ENCODE data around the gene ELAVL2.

Gene ELAVL2

DNA sequence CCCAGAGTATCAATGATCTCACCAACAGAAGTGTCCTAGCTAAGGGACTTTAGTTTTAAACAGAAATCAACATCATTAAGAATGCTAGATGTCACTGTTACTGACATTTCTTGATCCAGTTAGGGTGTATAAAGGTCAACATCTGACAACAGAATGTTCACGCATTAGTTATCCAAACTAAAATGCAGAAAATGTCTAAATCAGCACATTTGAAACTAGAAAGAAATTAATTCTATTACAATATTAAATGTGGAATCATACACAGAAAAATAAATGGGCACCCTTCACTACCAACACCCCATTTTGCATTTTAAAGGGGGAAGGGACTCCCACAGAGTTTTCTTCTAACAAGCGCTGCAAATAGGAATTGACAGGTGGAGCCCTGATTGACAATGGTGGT, 24.5 kb downstream of the ELAVL2 start:
- Histone ChIP-seq H2AFZ (ENCODE audit: low read length) (no peak overlapping the region), H3K9ac (ENCODE audit: low read length) (no peak overlapping the region), H3K9me2 (replicated peaks; ENCODE audit: insufficient read depth, low read length) (no peaks in the 10 kb centered on the region), H3K4me1 (ENCODE audit: low read length) (no peaks in the 10 kb centered on the region), H3F3A (ENCODE audit: insufficient read depth, low read length) (no peaks in the 10 kb centered on the region), H3K36me3 (replicated peaks; ENCODE audit: insufficient read depth, low read length) (no peaks in the 10 kb centered on the region), H3K4me2 (ENCODE audit: low read depth, low read length) (no peak overlapping the region), H3K27me3 (replicated peaks; ENCODE audit: insufficient read depth, low read length) (no peaks in the 10 kb centered on the region), H4K20me1 (ENCODE audit: insufficient read depth, low read length) (no peaks in the 10 kb centered on the region), H3K79me2 (ENCODE audit: low read length) (no peaks in the 10 kb centered on the region), H3K4me3 (ENCODE audit: low read length) (no peak overlapping the region), H3K27ac (ENCODE audit: low read length) (no peak overlapping the region), H3K9me3 (replicated peaks; ENCODE audit: insufficient read depth, low read length) (no peaks in the 10 kb centered on the region)
- DNase-seq, result no peak
- TF ChIP-seq EZH2 (optimal IDR thresholded peaks at IDR 0.05; ENCODE audit: low read depth, low read length), result no peak
- TF ChIP-seq EZH2phosphoT487 (IDR thresholded peaks at IDR 0.05; ENCODE audit: low read length), result no peak
- TF ChIP-seq, protein P1, sequence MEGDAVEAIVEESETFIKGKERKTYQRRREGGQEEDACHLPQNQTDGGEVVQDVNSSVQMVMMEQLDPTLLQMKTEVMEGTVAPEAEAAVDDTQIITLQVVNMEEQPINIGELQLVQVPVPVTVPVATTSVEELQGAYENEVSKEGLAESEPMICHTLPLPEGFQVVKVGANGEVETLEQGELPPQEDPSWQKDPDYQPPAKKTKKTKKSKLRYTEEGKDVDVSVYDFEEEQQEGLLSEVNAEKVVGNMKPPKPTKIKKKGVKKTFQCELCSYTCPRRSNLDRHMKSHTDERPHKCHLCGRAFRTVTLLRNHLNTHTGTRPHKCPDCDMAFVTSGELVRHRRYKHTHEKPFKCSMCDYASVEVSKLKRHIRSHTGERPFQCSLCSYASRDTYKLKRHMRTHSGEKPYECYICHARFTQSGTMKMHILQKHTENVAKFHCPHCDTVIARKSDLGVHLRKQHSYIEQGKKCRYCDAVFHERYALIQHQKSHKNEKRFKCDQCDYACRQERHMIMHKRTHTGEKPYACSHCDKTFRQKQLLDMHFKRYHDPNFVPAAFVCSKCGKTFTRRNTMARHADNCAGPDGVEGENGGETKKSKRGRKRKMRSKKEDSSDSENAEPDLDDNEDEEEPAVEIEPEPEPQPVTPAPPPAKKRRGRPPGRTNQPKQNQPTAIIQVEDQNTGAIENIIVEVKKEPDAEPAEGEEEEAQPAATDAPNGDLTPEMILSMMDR (IDR thresholded peaks at IDR 0.05; ENCODE audit: low read length), result no peak

DNA sequence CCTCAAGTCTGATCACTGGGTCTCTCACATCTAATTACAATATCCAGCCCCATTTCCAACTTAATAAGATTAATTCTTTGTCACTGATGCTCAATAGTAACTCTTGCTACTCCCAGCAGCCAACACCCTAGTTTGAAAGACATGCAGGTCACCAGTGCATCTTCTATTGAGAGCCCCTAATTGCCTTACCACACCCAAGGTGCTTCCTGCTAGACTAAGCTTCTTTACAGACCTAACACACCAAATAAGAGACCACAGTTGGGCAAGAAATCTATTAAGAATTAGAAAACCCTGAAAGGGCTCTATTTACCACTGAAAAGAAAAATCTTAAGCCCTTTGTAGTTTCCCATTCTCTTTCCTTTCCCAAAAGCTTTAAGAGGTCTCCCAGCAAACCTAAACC, 26.5 kb downstream of the ELAVL2 start:
- H3K9ac ChIP-seq (ENCODE audit: low read length), result no peak overlapping the region
- TF ChIP-seq, protein P1 (IDR thresholded peaks at IDR 0.05; ENCODE audit: low read length), result no peak
- TF ChIP-seq EZH2phosphoT487 (IDR thresholded peaks at IDR 0.05; ENCODE audit: low read length) (no peak), EZH2 (optimal IDR thresholded peaks at IDR 0.05; ENCODE audit: low read depth, low read length) (no peak)
- H3K27ac ChIP-seq (ENCODE audit: low read length), result no peak overlapping the region
- H3K36me3 ChIP-seq (replicated peaks; ENCODE audit: insufficient read depth, low read length), result no peaks in the 10 kb centered on the region
- no peaks in the 10 kb centered on the region for H3K4me1 ChIP-seq (ENCODE audit: low read length)
- H3F3A ChIP-seq (ENCODE audit: insufficient read depth, low read length), result no peaks in the 10 kb centered on the region
- H3K9me3 ChIP-seq (replicated peaks; ENCODE audit: insufficient read depth, low read length), result no peaks in the 10 kb centered on the region
- H3K4me3 ChIP-seq (ENCODE audit: low read length), result no peak overlapping the region
- no peak overlapping the region for H3K4me2 ChIP-seq (ENCODE audit: low read depth, low read length)
- no peaks in the 10 kb centered on the region for H3K27me3 ChIP-seq (replicated peaks; ENCODE audit: insufficient read depth, low read length)
- no peak overlapping the region for H2AFZ ChIP-seq (ENCODE audit: low read length)
- no peak for DNase-seq
- H3K79me2 ChIP-seq (ENCODE audit: low read length), result no peaks in the 10 kb centered on the region
- no peaks in the 10 kb centered on the region for H4K20me1 ChIP-seq (ENCODE audit: insufficient read depth, low read length)
- no peaks in the 10 kb centered on the region for H3K9me2 ChIP-seq (replicated peaks; ENCODE audit: insufficient read depth, low read length)

DNA sequence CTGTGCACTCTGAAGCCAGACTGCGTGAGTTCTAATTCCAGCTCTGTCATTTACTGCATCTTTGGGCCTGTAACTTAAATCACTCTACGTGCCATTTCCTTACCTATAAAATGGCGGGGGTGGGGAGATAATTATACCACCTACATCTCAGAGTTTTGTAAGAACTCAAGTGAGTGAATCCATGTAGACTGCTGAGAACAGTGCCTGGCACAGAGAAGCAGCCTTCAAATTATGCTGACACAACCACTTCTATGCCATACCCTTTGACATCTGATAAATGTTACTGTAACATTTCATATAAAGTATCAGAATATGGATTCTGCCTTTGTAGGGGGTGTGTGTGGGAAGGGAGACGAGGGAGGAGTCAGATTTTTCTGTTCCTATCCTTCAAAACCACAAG, 27.7 kb downstream of the ELAVL2 start:
- Histone ChIP-seq H2AFZ (ENCODE audit: low read length) (no peak overlapping the region), H3K9me3 (replicated peaks; ENCODE audit: insufficient read depth, low read length) (no peaks in the 10 kb centered on the region), H3K4me2 (ENCODE audit: low read depth, low read length) (no peak overlapping the region), H3K4me1 (ENCODE audit: low read length) (no peaks in the 10 kb centered on the region), H3K9me2 (replicated peaks; ENCODE audit: insufficient read depth, low read length) (no peaks in the 10 kb centered on the region), H3K27ac (ENCODE audit: low read length) (no peak overlapping the region), H3K27me3 (replicated peaks; ENCODE audit: insufficient read depth, low read length) (no peaks in the 10 kb centered on the region), H3K9ac (ENCODE audit: low read length) (no peak overlapping the region), H4K20me1 (ENCODE audit: insufficient read depth, low read length) (no peaks in the 10 kb centered on the region), H3F3A (ENCODE audit: insufficient read depth, low read length) (no peaks in the 10 kb centered on the region), H3K79me2 (ENCODE audit: low read length) (no peaks in the 10 kb centered on the region), H3K4me3 (ENCODE audit: low read length) (no peak overlapping the region), H3K36me3 (replicated peaks; ENCODE audit: insufficient read depth, low read length) (no peaks in the 10 kb centered on the region)
- TF ChIP-seq EZH2 (optimal IDR thresholded peaks at IDR 0.05; ENCODE audit: low read depth, low read length), result no peak
- TF ChIP-seq, protein P1 (IDR thresholded peaks at IDR 0.05; ENCODE audit: low read length), result no peak
- no peak for TF ChIP-seq EZH2phosphoT487 (IDR thresholded peaks at IDR 0.05; ENCODE audit: low read length)
- DNase-seq, result no peak
